Measurements from ENCODE around the gene PTOV1. TPM values are rescaled to one million over a fixed set of nuclear protein-coding genes. Genes with fewer than 3 reads are reported as not detected.

Gene PTOV1
- 100 to 1,000 TPM; 278 to 373 (median 349) TPM for polyA plus RNA-seq (ENCODE audit: insufficient read length in 3 of 3)
- long read RNA-seq, donor 1, transcript PTOV1-212 (13 exons, 1,577 nt): major isoform, 43 of 94 reads
- long read RNA-seq, donor 1, transcript PTOV1-208 (2 exons, 327 nt): minor isoform, 13 of 94 reads
- long read RNA-seq, donor 1, transcript PTOV1-220 (13 exons, 1,587 nt): minor isoform, 5 of 94 reads
- long read RNA-seq, donor 1, transcript PTOV1-205 (1 exons, 1,880 nt): minor isoform, 10 of 94 reads
- long read RNA-seq, donor 1, partial matches to known transcripts: 16 of 94 reads
- long read RNA-seq, donor 1, other reads (novel, unspliced or antisense): 0 of 94 reads
- long read RNA-seq, donor 2, transcript PTOV1-205 (1 exons, 1,880 nt): minor isoform, 9 of 82 reads
- long read RNA-seq, donor 2, transcript PTOV1-212 (13 exons, 1,577 nt): major isoform, 40 of 82 reads
- long read RNA-seq, donor 2, transcript PTOV1-220 (13 exons, 1,587 nt): minor isoform, 5 of 82 reads
- long read RNA-seq, donor 2, transcript PTOV1-208 (2 exons, 327 nt): minor isoform, 8 of 82 reads
- long read RNA-seq, donor 2, partial matches to known transcripts: 10 of 82 reads
- long read RNA-seq, donor 2, other reads (novel, unspliced or antisense): 6 of 82 reads
- long read RNA-seq, donor 3, transcript PTOV1-220 (13 exons, 1,587 nt): minor isoform, 6 of 137 reads
- long read RNA-seq, donor 3, transcript PTOV1-208 (2 exons, 327 nt): minor isoform, 5 of 137 reads
- long read RNA-seq, donor 3, transcript PTOV1-212 (13 exons, 1,577 nt): major isoform, 81 of 137 reads
- long read RNA-seq, donor 3, transcript PTOV1-205 (1 exons, 1,880 nt): minor isoform, 6 of 137 reads
- long read RNA-seq, donor 3, partial matches to known transcripts: 26 of 137 reads
- long read RNA-seq, donor 3, other reads (novel, unspliced or antisense): 11 of 137 reads
- long read RNA-seq, donor 4, transcript PTOV1-209 (8 exons, 1,716 nt): minor isoform, 5 of 77 reads
- long read RNA-seq, donor 4, transcript PTOV1-212 (13 exons, 1,577 nt): major isoform, 37 of 77 reads
- long read RNA-seq, donor 4, transcript PTOV1-205 (1 exons, 1,880 nt): minor isoform, 25 of 77 reads
- long read RNA-seq, donor 4, partial matches to known transcripts: 0 of 77 reads
- long read RNA-seq, donor 4, other reads (novel, unspliced or antisense): 0 of 77 reads
- long read RNA-seq, donor 5, transcript PTOV1-205 (1 exons, 1,880 nt): minor isoform, 38 of 260 reads
- long read RNA-seq, donor 5, transcript PTOV1-209 (8 exons, 1,716 nt): minor isoform, 7 of 260 reads
- long read RNA-seq, donor 5, transcript PTOV1-212 (13 exons, 1,577 nt): major isoform, 86 of 260 reads
- long read RNA-seq, donor 5, transcript PTOV1-208 (2 exons, 327 nt): minor isoform, 10 of 260 reads
- long read RNA-seq, donor 5, partial matches to known transcripts: 80 of 260 reads
- long read RNA-seq, donor 5, other reads (novel, unspliced or antisense): 27 of 260 reads
- long read RNA-seq, donor 6, transcript PTOV1-209 (8 exons, 1,716 nt): minor isoform, 5 of 120 reads
- long read RNA-seq, donor 6, transcript PTOV1-208 (2 exons, 327 nt): minor isoform, 11 of 120 reads
- long read RNA-seq, donor 6, transcript PTOV1-212 (13 exons, 1,577 nt): major isoform, 48 of 120 reads
- long read RNA-seq, donor 6, transcript PTOV1-205 (1 exons, 1,880 nt): minor isoform, 33 of 120 reads
- long read RNA-seq, donor 6, partial matches to known transcripts: 12 of 120 reads
- long read RNA-seq, donor 6, other reads (novel, unspliced or antisense): 5 of 120 reads
- long read RNA-seq, donor 7, transcript PTOV1-208 (2 exons, 327 nt): minor isoform, 9 of 106 reads
- long read RNA-seq, donor 7, transcript PTOV1-209 (8 exons, 1,716 nt): minor isoform, 5 of 106 reads
- long read RNA-seq, donor 7, transcript PTOV1-205 (1 exons, 1,880 nt): minor isoform, 18 of 106 reads
- long read RNA-seq, donor 7, transcript PTOV1-212 (13 exons, 1,577 nt): major isoform, 44 of 106 reads
- long read RNA-seq, donor 7, partial matches to known transcripts: 23 of 106 reads
- long read RNA-seq, donor 7, other reads (novel, unspliced or antisense): 0 of 106 reads
- long read RNA-seq, donor 8, transcript PTOV1-205 (1 exons, 1,880 nt): minor isoform, 47 of 253 reads
- long read RNA-seq, donor 8, transcript PTOV1-212 (13 exons, 1,577 nt): major isoform, 92 of 253 reads
- long read RNA-seq, donor 8, transcript PTOV1-220 (13 exons, 1,587 nt): minor isoform, 14 of 253 reads
- long read RNA-seq, donor 8, transcript PTOV1-208 (2 exons, 327 nt): minor isoform, 25 of 253 reads
- long read RNA-seq, donor 8, partial matches to known transcripts: 54 of 253 reads
- long read RNA-seq, donor 8, other reads (novel, unspliced or antisense): 12 of 253 reads
- long read RNA-seq, donor 9, transcript PTOV1-212 (13 exons, 1,577 nt): major isoform, 53 of 73 reads
- long read RNA-seq, donor 9, partial matches to known transcripts: 0 of 73 reads
- long read RNA-seq, donor 9, other reads (novel, unspliced or antisense): 5 of 73 reads
- long read RNA-seq, donor 10, transcript PTOV1-220 (13 exons, 1,587 nt): minor isoform, 6 of 121 reads
- long read RNA-seq, donor 10, transcript PTOV1-205 (1 exons, 1,880 nt): minor isoform, 9 of 121 reads
- long read RNA-seq, donor 10, transcript PTOV1-208 (2 exons, 327 nt): minor isoform, 12 of 121 reads
- long read RNA-seq, donor 10, transcript PTOV1-212 (13 exons, 1,577 nt): major isoform, 59 of 121 reads
- long read RNA-seq, donor 10, partial matches to known transcripts: 25 of 121 reads
- long read RNA-seq, donor 10, other reads (novel, unspliced or antisense): 0 of 121 reads
- long read RNA-seq, donor 11, transcript PTOV1-205 (1 exons, 1,880 nt): minor isoform, 13 of 68 reads
- long read RNA-seq, donor 11, transcript PTOV1-212 (13 exons, 1,577 nt): major isoform, 32 of 68 reads
- long read RNA-seq, donor 11, partial matches to known transcripts: 16 of 68 reads
- long read RNA-seq, donor 11, other reads (novel, unspliced or antisense): 0 of 68 reads
- long read RNA-seq, donor 12, transcript PTOV1-205 (1 exons, 1,880 nt): minor isoform, 13 of 46 reads
- long read RNA-seq, donor 12, transcript PTOV1-212 (13 exons, 1,577 nt): major isoform, 19 of 46 reads
- long read RNA-seq, donor 12, transcript PTOV1-208 (2 exons, 327 nt): minor isoform, 9 of 46 reads
- long read RNA-seq, donor 12, partial matches to known transcripts: 0 of 46 reads
- long read RNA-seq, donor 12, other reads (novel, unspliced or antisense): 0 of 46 reads
- long read RNA-seq, donor 13, transcript PTOV1-209 (8 exons, 1,716 nt): minor isoform, 6 of 223 reads
- long read RNA-seq, donor 13, transcript PTOV1-212 (13 exons, 1,577 nt): major isoform, 96 of 223 reads
- long read RNA-seq, donor 13, transcript PTOV1-208 (2 exons, 327 nt): minor isoform, 27 of 223 reads
- long read RNA-seq, donor 13, transcript PTOV1-205 (1 exons, 1,880 nt): minor isoform, 19 of 223 reads
- long read RNA-seq, donor 13, partial matches to known transcripts: 49 of 223 reads
- long read RNA-seq, donor 13, other reads (novel, unspliced or antisense): 16 of 223 reads
- long read RNA-seq, donor 14, transcript PTOV1-208 (2 exons, 327 nt): minor isoform, 5 of 112 reads
- long read RNA-seq, donor 14, transcript PTOV1-212 (13 exons, 1,577 nt): major isoform, 44 of 112 reads
- long read RNA-seq, donor 14, transcript PTOV1-220 (13 exons, 1,587 nt): minor isoform, 6 of 112 reads
- long read RNA-seq, donor 14, transcript PTOV1-205 (1 exons, 1,880 nt): minor isoform, 7 of 112 reads
- long read RNA-seq, donor 14, partial matches to known transcripts: 38 of 112 reads
- long read RNA-seq, donor 14, other reads (novel, unspliced or antisense): 8 of 112 reads
- long read RNA-seq, donor 15, transcript PTOV1-212 (13 exons, 1,577 nt): major isoform, 22 of 35 reads
- long read RNA-seq, donor 15, transcript PTOV1-205 (1 exons, 1,880 nt): minor isoform, 5 of 35 reads
- long read RNA-seq, donor 15, transcript PTOV1-208 (2 exons, 327 nt): minor isoform, 5 of 35 reads
- long read RNA-seq, donor 15, partial matches to known transcripts: 0 of 35 reads
- long read RNA-seq, donor 15, other reads (novel, unspliced or antisense): 0 of 35 reads
- long read RNA-seq, donor 16, transcript PTOV1-205 (1 exons, 1,880 nt): minor isoform, 61 of 462 reads
- long read RNA-seq, donor 16, transcript PTOV1-212 (13 exons, 1,577 nt): major isoform, 120 of 462 reads
- long read RNA-seq, donor 16, transcript PTOV1-220 (13 exons, 1,587 nt): minor isoform, 12 of 462 reads
- long read RNA-seq, donor 16, transcript PTOV1-209 (8 exons, 1,716 nt): minor isoform, 12 of 462 reads
- long read RNA-seq, donor 16, partial matches to known transcripts: 218 of 462 reads
- long read RNA-seq, donor 16, other reads (novel, unspliced or antisense): 24 of 462 reads

DNA sequence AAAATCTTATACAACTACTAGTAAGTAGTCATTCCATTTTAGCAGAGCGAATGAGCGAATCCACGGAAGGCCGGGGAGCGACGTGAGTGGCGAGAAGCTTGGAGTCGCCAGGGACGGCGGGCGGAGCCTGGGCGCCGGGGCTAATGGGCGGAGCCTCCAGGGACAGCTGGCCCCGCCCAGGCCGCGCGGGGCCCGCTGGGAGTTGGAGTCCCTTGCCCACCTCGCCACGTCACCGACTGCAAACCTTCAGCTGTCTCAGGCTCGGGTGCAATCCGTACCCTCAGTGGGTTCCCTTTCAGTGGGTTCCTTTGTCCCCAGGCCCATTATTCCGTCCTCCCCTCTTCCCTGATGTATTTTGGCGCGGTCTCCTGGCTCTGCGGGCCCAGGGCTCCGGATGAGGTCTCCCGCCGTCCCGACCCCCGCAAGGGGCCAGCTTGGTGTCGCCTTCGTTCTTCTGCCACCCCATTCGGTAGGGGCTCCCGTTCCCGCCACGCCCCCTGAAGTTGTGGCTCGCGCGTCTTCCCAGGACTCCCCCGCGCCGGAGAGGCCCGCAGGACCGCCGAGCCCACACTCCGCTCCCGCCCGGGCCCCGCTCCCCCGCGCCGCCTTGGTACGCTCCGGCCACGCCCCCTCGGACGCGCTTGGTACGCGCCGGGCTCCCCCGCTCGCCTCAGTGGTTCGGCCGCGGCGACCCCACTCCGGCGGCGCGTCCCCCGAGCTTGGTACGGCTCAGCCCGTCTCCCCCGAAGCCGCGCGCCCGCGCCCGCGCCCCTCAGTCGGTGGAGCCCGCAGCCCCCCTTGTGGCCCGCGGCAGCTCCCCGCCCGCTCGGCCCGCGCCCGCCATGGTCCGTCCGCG is at the start of gene PTOV1:
Gene PTOV1 (plus strand): TSS at position 673 of the 856 bp plus-strand sequence.
- peak; percentile 74 to 90 (median 86) for DNase-seq (ENCODE audit: extremely low read depth in 1 of 11, low read depth in 9 of 11, low spot score in 4 of 11)

DNA sequence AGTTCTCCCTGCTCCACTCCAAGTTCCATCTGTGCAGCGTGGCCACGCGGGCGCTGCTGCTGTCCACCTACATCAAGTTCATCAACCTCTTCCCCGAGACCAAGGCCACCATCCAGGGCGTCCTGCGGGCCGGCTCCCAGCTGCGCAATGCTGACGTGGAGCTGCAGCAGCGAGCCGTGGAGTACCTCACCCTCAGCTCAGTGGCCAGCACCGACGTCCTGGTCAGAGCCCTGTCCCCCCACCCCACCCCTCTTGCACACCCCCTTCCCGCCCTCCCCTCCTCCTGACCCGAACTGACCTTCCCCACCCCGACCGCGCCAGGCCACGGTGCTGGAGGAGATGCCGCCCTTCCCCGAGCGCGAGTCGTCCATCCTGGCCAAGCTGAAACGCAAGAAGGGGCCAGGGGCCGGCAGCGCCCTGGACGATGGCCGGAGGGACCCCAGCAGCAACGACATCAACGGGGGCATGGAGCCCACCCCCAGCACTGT is 49.5 kb upstream of the PTOV1 start:
- no peak for DNase-seq (ENCODE audit: extremely low read depth in 1 of 11, low read depth in 9 of 11, low spot score in 4 of 11)

DNA sequence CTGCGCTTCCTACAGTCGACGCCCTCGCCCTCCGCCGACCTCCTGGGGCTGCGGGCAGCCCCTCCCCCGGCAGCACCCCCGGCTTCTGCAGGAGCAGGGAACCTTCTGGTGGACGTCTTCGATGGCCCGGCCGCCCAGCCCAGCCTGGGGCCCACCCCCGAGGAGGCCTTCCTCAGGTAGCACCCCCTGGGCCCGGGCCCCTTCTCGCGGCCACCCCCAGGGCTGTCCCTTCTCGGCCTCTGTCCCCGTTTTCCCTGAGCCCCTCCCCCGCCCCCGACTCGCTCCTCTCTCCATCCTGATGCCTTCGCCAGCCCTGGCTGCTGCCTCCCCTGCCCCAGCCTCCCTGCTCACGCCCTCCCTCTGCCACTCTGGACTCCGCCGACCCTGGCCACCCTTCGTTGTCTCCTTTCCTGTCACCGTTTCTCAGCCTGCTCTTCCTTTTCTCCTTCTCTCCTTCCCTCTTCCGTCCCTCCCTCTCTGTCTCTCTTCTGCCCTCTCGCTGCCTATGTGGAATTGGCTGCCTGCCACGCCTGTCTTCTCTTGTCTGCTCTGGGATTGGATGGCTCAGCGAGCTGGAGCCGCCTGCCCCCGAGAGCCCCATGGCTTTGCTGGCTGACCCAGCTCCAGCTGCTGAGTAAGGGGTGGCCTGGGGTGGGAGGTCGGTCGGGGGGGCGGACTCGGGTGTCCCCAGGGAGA is 48.8 kb upstream of the PTOV1 start:
- DNase-seq (ENCODE audit: extremely low read depth in 1 of 11, low read depth in 9 of 11, low spot score in 4 of 11): peak; percentile 66 to 91 (median 84)

DNA sequence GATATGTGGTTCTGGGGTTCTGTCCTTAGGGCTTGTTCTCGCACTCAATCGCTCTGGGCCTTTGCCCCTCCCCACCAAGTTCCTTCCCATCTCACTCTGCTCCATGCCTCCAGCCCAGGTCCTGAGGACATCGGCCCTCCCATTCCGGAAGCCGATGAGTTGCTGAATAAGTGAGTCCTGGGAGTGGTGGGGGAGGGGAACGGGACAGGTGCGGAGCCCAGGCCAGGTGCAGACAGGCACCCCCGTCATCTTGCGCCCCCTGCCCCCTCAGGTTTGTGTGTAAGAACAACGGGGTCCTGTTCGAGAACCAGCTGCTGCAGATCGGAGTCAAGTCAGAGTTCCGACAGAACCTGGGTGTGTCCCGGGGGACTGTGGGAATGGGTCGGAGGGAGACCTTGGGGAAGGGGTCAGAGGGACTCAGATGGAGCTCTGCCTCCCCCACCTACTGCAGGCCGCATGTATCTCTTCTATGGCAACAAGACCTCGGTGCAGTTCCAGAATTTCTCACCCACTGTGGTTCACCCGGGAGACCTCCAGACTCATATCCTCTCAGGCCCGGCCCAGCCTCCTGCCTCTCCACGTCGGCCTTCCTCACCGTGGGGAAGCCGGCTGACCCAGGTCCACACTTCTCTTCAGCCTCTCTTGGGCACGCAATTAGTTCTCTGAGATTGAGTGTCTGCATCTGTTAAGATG is 48.0 kb upstream of the PTOV1 start:
- no peak for DNase-seq (ENCODE audit: extremely low read depth in 1 of 11, low read depth in 9 of 11, low spot score in 4 of 11)

DNA sequence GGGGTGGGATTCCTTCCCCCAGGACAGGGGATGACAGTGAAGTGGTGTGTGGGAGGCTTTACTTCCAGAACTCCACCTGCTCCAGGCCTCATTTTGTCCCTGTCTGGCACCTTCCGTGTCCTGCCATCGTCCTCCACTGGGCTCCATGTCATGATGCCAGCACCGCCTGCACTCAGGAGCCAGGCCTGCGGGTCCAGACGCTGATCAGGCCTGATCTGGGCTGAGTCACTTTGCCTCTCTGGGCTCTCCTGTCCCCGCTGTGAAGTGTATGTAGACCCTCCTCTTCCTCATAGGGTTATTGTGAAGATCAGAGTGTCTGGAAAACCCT is 47.5 kb upstream of the PTOV1 start:
- DNase-seq (ENCODE audit: extremely low read depth in 1 of 11, low read depth in 9 of 11, low spot score in 4 of 11): no peak

DNA sequence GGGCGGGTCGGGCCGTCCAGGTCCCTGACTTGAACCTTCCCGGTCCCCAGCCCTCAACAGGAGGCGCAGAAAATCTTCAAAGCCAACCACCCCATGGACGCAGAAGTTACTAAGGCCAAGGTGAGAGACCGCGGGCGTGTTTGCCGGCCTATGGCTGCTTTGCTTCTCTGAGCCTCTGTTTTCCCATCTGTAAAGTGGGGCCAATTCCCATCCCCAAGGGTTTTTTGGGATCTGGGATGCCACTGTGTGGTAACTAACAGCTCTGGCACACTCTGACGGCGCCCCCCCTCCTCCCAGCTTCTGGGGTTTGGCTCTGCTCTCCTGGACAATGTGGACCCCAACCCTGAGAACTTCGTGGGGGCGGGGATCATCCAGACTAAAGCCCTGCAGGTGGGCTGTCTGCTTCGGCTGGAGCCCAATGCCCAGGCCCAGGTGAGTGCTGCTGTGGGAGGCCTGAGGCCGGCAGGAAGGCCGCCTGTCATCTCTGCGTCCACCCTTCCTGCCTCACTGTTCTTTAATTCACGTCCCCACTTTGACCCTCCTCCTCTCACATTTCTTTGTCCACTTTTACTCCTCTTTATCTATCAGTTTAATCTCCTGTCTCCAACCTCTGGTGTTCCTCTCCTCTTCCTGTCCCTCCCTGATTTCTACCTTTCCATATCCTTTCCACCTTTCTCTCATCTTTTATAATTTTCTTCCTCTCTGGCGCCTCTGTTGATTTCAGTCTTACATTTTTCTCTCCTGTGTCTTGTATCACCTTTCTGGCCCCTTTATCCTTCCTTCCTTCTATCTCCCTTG is 44.9 kb upstream of the PTOV1 start:
- no peak for DNase-seq (ENCODE audit: extremely low read depth in 1 of 11, low read depth in 9 of 11, low spot score in 4 of 11)

DNA sequence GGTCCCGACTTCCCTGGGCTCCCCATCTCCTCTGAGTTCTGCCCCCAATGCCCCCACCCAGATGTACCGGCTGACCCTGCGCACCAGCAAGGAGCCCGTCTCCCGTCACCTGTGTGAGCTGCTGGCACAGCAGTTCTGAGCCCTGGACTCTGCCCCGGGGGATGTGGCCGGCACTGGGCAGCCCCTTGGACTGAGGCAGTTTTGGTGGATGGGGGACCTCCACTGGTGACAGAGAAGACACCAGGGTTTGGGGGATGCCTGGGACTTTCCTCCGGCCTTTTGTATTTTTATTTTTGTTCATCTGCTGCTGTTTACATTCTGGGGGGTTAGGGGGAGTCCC is 44.4 kb upstream of the PTOV1 start:
- no peak for DNase-seq (ENCODE audit: extremely low read depth in 1 of 11, low read depth in 9 of 11, low spot score in 4 of 11)

DNA sequence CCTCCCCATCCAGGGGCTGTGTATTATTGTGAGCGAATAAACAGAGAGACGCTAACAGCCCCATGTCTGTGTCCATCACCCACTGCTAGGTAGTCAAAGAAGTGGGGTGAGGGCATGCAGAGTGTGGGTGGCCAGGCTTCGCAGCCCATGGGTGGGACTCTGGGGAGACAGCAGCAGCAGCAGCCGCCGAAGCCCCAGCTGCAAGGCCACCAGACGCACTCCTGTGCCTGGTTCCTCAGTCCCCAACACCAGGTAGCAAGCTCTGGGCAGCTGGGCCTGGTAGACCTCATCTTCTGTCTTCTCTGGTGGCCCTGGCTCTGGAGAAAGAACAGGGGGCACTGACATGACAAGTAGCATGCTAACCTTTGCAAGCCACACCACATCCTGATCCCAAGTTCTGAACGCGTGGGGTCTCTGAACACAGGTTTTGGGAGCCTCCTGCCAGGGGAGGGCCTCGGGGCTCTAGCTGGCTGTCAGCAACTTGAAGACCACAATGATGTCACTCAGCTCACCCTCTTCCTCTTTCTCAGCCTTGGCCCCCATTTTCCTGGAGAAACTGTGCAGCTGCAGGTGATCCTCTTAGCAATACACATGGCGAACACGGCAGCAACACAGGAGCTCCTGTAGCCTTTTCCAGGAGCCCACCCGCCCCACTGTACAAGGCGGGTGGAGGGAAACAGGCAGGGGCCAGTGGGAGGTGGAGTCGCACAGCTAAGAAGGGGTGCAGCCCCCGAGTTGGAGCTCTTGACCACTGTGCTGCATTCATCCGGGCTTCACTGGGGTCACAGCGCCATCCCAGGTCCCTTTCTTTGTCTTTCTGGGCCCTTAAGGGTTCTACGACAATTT is 43.7 kb upstream of the PTOV1 start:
- no peak for DNase-seq (ENCODE audit: extremely low read depth in 1 of 11, low read depth in 9 of 11, low spot score in 4 of 11)

DNA sequence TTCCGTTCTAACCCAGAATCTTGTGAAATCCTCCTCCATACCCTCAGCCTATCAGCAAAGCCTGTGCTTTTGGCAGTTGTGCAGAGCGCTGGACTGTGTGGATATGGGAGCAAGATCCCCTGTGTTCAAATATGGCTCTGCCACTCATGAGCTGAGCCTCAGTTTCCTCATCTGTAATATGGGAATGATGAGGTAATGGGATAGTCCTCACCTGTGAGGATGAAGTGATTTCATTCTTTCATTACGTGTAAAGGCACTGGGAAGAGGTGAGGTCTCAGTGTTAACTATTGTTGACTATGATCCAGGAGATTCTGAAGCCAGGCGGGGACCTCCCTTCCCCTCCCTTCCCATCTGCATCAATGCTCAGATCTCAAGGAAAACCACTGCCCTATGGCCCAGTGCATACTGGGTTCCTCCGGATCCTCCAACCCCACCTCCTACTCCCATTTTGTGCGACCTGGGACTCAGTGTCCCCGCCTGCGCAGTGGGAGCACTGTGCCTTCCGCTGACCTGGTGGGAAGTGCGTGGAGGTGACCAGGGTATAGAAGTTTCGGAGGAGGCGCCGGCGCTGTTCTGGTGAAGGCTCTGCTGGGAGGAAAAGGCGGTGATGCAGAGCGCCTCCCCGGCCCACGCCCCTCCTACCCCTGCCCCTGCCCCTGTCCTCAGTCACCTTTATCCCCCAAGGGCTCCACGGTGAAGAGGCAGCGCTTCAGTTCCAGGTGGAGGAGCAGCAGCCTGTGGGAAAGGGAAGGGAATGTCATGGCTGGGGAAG is 42.9 kb upstream of the PTOV1 start:
- no peak for DNase-seq (ENCODE audit: extremely low read depth in 1 of 11, low read depth in 9 of 11, low spot score in 4 of 11)
